Measurements from ENCODE around the gene PRMT7. TPM values are rescaled to one million over a fixed set of nuclear protein-coding genes. Genes with fewer than 3 reads are reported as not detected.

The PRMT7 gene
- total RNA-seq, 1 donor from 2014 or later, result 22.0 TPM

Other genes starting within 250 kb of the PRMT7 start
- 13.1 and 18.5 TPM in 2 replicates for gene NFATC3, start 225.6 kb upstream of the PRMT7 start, total RNA-seq
- gene ESRP2, start 74.9 kb upstream of the PRMT7 start, total RNA-seq, result 0.44 and 1.6 TPM in 2 replicates
- 14.4 and 23.0 TPM in 2 replicates for gene PLA2G15, start 65.6 kb upstream of the PRMT7 start, total RNA-seq
- gene SLC7A6, start 46.5 kb upstream of the PRMT7 start, total RNA-seq, result 10.5 and 10.9 TPM in 2 replicates
- 8.3 and 10.3 TPM in 2 replicates for gene SLC7A6OS, start 73 bp upstream of the PRMT7 start, total RNA-seq
- under 0.01 TPM in 2 replicates for gene SMPD3, start 137.5 kb downstream of the PRMT7 start, total RNA-seq
- gene ZFP90, start 228.3 kb downstream of the PRMT7 start, total RNA-seq, result 12.4 and 14.7 TPM in 2 replicates

All from lung microvascular endothelial cell (primary cell).